Stimulated activated CD4-positive, alpha-beta T cell treated with anti-CD3 and anti-CD28 coated beads, Interleukin-12 subunit alpha, Interleukin-12 subunit beta, amount 100 ng/mL, for 24 hours (primary cell): ENCODE data around the gene KCP.
"Not testable (repeated sequence)": the region's sequence is repeated elsewhere in the genome, so short reads cannot be mapped to it uniquely, and the experiment has no call there.

Experiments
- DNase-seq, 2 experiments: peaks; one replicate each; pipeline ENCODE4 v3.0.0-alpha.2; 2020; ENCODE audit warnings: low read depth in 2 of 2

KCP gene

DNA sequence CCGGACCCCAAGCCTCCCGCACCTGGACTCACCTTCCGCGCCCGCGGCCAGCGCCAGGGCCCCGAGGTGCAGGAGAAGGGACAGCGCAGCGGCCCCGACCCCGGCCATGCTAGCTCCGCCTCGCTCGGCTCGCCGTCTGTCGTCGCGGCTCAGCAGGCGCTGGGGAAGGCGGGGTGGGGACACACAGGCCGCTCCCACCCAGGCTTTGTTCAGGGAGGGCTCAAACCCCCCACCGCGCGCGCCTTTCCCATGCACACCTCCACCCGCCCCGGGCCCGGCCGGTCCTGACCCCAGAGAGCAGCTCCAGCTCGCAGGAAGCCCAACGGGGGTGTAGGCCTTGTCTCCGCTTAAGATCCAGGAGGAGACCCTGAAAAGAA, at the start of gene KCP:
Gene KCP, minus strand, starts transcription at position 141 of the 377 bp plus-strand sequence. Its CDS starts 33 bp downstream, at position 108.
- no peak for DNase-seq

DNA sequence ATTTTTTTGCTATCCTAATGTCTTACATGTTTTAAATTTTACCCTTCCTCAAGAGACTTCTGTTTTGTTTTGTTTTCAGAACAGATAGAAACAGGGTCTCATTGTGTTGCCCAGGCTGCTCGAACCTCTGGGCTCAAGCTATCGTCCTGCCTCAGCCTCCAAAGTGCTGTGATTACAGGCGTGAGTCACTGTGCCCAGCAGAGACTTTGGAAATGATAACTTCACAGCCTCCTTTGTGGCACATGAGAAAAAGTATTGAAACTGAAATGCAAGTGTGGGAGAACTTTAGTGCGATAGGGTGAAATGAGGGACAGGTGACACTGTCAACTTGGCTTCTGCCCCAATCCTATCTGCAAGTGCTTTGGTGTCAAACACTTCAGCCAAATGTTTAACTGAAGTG, 48.8 kb upstream of the KCP start:
- DNase-seq, result no peak

DNA sequence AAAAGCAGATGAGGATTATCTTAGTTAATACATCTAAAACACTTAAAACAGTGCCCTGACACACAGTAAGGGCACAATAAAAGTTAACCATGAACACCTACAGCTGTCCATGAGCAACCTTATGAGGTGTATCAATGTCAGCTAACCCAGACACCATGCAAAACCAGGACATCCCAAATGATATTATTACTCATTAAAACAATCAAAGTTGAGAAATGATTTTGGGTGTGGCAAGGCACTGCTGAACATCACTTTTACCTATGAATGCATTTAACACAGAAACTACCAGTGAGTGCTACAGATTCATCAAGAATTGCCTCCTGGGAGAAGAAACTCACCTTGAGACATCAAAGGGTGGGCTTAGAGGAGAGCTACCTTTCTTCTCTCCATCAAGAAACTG, 45.5 kb upstream of the KCP start:
- DNase-seq, result no peak

DNA sequence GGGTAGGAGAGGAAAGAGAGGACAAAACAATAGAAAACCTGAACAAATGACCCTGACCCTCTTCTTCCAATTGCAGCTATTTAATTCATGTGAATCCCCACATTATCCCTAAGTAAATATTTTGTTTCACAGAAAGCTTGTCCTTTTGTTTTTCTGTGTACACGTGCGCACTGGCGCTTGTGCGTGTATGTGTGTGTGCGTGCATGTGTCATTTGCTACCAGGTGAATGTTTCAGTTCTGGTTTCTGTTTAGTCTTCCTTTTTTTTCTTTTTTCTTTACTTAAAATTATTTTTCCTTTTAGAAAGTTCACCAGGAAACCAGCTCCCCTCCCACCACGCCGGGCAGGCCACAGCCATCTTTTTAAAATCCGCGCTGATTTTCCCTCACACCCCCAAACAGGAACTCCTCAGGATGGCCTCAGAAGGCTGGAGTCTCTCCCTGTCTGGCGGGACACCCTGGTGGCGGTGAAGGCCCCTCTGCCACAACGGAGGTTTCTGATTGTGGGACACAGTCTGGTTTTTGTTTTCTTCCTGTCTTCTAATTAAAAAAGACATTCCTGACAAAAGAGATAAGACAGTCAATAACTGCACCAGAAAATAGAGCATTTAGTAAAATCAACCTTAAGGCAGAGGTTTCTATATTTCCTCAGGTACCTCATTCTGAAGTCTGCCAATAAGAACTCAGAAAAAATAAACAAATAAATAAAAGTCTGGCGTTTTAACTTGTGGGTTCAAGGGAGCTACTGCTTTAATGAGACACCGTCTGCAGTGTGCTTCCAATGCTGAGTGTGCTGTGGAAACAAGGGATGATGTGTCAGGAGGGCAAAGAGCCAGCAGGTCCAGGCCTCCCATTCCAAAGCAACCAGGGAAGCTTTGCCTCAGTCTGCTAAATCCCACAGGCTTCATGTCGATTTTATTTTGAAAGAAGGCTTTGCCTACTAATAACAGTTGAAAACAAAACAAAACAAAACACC, 44.6 kb upstream of the KCP start:
- no peak for DNase-seq

DNA sequence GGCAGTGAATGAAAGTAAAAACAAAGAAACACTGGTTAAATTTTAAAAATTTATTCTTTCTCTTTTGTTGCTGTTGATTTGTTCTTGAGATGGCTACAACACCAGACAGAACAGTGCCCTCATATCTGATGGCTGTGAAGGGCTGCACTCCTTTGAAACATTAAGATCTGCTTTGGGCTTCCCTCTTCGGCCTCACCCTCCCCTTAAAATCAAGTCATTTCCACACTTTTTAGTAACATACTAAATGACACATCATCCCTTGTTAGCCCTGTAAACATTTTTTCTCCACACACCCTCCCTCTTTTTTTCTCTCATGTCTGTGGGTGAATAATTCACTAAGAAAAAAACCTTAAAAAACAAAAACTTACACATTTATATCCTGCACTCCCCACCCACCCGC, 43.6 kb upstream of the KCP start:
- no peak for DNase-seq

DNA sequence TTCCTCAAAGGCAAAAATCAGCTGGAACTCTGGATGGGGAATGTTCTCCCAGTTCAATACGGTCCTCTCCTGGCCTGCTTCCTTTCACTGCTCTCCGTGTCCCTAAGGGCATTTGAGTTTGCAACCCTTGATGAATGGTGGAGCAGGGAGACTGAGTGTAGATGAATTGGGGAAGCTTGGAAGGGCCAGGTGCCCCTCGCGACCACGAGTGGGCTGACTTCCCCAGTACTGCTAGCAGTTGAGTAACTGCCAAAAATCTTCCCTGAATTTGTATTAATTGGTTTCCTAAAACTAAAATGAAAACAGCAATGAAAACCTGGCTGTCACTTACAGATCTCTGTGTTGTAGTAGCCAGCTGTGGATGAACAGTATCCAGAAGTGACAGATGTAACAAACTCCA, 40.8 kb upstream of the KCP start:
- no peak for DNase-seq

DNA sequence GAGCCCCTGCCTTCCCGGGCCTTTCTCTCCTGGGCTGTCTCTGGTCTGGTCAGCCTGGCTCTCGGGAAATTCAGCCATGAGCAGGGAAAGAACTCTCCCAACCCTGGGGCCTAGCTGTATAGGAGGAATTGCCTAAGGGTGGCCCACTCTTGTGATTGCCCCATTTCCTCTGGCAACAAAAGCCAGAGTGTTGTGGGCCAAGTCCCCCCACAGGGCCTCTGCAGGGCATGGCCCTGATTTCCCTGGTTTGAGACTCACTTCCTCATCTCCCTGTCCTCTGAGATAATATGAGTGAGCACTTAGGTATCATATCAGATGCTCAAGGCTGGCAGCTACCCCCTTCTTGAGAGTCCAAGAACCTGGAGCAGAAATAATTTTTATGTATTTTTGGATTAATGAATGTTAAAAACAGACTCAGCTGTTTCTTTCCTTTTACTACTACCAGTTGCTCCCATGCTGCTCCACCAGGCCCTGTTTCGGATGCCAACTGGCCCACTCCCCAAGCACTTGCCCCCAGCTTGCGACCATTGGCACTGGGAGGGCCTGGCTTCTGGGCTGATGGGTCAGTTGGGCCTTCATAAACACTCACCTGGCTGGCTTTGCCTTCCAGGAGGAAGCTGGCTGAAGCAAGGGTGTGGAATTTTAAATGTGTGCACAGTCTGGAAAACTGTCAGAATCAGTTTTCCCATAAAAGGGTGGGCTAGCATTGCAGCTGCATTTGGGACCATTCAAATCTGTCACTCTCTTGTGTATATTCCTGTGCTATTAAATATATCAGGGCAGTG, 38.7 kb upstream of the KCP start:
- DNase-seq, result no peak

DNA sequence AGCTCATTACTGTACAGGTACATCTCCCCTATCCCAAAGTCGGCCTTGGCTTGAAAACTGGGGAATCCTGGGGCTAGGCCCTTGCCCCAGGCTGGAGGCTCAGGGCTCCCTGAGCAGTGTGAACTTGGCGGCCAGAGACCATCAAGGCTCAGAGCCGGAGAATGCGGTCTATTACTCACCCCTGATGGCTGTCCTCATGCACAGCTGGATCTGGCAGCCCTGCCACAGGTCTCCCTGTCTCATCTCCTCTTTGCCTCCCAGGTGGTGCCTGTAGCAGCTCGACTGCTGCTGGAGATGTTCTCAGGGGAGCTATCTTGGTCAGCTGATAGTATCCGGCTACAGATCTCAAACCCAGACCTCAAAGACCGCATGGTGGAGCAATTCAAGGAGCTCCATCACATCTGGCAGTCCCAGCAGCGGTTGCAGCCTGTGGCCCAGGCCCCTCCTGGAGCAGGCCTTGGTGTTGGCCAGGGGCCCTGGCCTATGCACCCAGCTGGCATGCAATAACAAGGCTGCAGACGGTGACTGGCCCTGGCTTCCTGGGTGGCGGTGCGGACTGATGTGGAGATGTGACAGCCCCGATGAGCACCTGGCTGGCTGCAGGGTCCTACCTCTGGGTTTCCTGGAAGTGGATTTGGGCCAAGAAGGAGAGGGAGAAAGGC, 37.9 kb upstream of the KCP start:
- DNase-seq, result no peak

DNA sequence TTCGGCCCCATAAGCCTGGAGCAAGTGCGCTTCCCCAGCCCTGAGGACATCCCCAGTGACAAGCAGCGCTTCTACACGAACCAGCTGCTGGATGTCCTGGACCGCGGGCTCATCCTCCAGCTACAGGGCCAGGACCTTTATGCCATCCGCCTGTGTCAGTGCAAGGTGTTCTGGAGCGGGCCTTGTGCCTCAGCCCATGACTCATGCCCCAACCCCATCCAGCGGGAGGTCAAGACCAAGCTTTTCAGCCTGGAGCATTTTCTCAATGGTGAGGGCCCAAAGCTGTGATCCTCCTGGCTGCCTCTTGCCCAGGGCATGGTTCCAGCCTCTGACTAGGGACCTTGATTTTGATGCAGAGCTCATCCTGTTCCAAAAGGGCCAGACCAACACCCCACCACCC, 37.3 kb upstream of the KCP start:
- no peak for DNase-seq

DNA sequence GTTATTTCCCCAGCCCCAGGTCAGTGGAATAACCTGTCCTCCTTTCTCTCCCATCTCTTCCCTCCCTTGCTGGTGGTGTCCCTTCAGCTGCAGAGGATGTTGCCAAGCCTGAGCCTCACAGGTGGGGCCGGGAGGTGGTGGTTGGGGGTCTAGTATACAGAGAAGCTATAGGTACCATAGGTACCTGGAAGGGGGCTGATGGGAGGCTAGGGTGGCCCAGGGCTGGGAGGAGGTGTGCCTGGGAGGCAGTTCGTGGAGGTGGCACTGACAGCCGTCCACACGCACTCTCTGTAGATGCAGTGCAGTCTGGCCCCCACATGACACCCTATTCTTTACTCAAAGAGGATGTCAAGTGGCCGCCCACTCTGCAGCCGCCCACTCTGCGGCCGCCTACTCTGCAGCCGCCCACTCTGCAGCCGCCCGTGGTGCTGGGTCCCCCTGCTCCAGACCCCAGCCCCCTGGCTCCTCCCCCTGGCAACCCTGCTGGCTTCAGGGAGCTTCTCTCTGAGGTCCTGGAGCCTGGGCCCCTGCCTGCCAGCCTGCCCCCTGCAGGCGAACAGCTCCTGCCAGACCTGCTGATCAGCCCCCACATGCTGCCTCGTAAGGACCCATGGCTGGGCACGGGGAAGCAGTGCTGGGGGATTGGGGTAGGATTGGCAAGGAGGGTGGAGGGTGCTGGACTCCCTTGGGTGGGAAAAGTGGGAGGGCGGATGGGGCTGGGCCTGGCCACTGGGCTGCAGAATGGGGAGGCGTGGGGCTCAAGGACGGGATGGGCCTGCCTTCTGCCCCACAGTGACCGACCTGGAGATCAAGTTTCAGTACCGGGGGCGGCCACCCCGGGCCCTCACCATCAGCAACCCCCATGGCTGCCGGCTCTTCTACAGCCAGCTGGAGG, 36.7 kb upstream of the KCP start:
- DNase-seq, result no peak

DNA sequence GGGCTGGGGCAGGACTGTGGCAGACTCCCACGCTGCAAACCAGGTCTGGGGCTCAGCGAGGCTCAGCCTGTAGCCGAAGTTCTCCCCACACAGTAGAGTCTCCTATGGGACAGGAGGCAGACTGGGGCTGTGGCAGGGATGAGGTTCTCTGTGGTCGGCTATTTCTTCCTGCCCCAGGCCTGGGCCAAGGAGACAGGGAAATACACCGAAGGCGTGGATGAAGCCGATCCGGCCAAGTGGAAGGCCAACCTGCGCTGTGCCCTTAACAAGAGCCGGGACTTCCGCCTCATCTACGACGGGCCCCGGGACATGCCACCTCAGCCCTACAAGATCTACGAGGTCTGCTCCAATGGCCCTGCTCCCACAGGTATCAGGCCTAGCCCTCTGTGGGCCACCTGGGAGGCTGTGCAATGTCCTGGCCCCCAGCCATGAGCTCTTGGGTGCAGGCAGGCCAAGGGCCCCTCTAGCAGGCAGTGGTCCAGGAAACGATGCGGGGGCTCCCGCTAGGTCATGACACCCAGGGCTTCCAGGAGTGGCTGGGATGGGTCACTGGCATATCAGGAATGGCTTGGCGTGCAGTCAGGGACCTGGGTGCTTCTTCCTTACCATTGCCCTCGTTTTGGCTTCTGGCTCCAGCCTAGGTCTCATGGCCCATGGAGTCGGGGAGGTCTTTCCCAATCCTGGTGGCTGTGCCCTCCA, 35.3 kb upstream of the KCP start:
- no peak for DNase-seq

DNA sequence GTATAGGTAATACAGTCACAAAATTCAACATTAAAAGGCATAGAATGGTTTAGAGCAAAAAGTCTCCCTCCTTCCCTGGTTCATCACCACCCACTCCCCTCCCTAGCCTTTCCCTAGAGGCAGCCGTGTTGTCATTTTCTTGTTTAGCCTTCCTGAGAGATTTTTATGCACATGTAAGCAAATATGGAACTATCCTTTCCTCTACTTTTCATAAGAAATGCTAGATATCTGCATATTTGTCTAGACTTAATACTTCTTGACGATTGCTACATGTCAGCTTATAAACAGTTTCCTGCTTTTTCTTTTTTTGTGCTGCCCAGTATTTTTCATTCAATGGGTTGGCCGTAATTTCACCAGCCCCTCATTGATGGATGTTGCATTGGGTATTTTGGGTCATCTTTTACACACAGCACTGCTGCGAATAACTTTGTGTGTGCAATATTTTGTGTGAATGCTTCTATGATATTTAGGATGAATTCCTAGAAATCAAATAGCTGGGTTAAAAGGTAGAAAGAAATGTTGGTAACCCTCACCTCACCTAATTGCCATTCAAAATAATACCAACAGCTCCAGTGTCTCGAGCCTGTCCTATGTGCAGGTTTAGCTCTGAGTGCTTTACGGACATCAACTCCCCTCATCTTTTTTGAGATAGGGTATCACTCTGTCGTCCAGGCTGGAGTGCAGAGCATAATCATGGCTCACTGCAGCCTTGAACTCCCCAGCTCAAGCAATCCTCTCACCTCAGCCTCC, 34.2 kb upstream of the KCP start:
- no peak for DNase-seq

DNA sequence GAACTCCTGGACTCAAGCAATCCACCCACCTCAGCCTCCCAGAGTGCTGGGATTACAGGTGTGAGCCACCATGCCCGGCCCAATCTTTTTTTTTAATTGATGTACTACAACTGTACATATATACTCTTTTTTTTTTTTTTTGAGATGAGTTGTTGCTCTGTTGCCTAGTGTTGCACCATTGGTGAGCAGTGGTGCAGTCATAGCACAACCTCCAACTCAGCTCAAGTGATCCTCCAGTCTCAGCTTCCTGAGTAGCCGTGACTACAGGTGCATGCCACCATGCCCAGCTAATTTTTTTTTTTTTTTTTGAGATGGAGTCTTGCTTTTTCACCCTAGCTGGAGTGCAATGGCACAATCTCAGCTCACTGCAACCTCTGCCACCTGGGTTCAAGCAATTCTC, 32.7 kb upstream of the KCP start:
- DNase-seq, result not testable (repeated sequence)

DNA sequence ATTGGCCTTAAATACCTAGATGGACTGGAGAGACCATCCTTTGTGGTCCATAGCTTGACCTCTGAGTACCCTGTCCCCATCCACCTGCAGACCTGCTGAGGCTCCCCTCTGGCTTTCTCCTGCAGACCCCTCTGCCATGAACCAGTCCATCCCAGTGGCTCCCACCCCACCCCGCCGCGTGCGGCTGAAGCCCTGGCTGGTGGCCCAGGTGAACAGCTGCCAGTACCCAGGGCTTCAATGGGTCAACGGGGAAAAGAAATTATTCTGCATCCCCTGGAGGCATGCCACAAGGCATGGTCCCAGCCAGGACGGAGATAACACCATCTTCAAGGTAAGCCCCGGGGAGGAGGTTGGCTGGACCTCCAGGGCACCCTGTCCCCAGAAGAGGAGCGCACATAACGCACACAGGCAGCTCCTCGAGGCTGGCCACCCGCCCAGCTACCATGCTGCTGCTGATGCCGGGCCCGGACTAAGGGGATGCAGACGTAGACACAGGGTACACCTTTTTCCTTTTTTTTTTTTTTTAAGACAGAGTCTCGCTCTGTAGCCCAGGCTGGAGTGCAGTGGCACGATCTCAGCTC, 31.5 kb upstream of the KCP start:
- DNase-seq, result no peak

DNA sequence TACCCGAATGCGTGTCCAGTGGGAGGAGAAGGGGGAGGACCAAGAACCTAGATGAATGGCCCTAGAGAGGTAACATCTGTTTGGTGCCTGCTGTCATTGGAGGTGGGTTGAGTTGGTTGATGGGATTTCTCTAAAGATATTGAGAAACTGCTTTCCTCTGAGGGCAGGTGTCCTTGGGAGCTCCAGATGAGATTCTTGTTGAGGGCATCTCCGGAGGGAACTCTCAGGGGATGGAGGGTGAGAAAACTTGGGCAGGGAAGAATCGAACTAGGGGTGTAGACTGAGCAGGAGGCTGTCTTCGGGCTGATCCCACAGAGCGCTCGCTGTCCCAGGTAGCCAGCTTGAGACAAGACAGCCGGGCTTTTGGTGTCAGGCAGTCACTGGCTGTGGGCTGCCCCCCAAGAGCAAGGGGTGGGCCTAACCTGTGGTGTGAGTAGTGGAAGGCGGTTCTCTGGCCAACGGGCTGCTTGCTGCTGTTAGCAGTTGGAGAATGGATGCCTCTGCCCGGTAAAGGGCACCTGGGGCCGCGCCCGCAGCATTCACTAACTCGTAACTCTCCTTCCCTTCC, 30.9 kb upstream of the KCP start:
- no peak for DNase-seq

DNA sequence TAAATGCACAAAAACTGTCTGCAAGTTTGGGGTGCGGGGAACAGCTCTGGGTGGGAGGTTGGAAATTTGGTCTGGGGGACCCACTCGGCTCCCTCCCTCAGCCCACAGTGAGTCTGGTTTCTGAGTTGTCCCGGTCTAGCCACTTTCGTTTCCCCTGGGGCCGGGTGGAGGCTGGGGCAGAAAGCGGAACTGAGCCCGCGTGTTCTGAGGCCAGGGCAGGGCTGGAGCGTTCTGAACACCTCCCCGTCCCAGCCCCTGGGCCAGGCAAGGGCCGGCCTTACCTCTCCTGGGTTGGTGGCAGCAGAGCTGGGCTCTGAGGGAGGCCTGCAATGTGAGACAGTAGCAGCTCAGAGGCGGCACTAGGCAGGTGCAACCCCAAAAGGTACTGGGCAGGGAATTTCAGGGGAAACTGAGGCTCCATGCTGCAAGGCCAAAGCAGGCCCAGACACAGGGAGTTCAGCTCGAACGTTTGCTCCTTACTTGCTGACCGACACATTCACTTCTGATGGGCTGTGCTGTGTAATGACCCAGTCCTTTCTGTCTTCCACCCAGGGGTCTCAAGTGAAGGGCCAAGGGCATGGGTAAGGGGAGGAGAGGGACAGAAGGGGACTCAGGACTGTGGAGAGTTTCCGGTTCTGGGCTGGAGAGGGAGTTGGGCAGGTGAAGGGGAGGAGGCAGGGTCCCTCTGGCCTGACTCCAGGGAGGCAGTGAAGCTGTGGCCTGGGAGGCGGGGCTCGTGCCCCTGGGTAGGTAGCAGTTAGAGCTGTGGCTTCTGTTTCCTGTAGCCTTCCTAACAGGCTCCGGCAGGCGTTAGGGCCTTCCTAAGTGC, 30.2 kb upstream of the KCP start:
- no peak for DNase-seq

DNA sequence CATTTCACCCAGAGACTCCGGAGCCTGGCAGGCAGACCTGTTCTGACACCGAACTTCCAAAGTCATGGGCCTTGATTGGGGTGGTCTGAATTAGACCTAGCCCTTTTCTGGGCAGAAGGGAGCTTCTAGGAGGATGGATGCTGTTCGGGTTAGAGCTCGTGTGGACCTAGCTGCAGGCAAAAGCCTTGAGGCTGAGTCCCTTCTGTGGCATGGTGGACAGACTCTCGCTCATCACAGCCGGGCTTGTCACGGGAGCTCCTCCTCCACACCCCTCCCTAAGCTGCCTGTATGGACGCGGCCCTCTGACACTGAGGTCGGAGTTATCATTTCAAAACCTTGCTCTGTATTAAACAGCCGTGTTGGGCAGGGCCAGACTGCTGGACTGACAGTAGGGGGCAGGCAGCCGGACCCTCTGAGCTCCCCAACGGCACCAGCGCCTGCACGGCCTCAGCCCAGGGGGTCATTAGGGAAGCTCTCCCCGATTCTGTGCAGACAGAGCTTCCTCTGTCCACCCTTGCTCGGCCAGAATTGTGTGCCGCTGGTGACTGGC, 29.4 kb upstream of the KCP start:
- no peak for DNase-seq
